ENCODE measurements around the gene PPP1R2. TPM values are rescaled to one million over a fixed set of nuclear protein-coding genes. Genes with fewer than 3 reads are reported as not detected.

Gene PPP1R2
- total RNA-seq, 1 experiment from 2014 or later, result 38.3 TPM

- Mint-ChIP-seq H3K4me3 (no peak overlapping the region), H3K4me1 (peaks cover 28 to 44% of the 10 kb centered on the region in 2 experiments), H3K27ac (no peak overlapping the region), H3K36me3 (ENCODE audit: insufficient read depth in 1 of 3, low read depth in 3 of 3) (peaks cover 0 to 2% (median 0%) of the 10 kb centered on the region in 3 experiments; a peak in 1 of 7 replicates), H3K27me3 (ENCODE audit: low read depth) (peaks cover 21% of the 10 kb centered on the region), H3K9me3 (no peaks in the 10 kb centered on the region)
- Histone ChIP-seq H3K23me2 (ENCODE audit: insufficient read length, low read depth, low read length, poor library complexity, severe bottlenecking) (no peaks in the 10 kb centered on the region), H3K79me1 (ENCODE audit: insufficient read depth, low read depth, low read length, poor library complexity, severe bottlenecking) (no peaks in the 10 kb centered on the region), H3K79me2 (ENCODE audit: insufficient read depth, low read length) (no peaks in the 10 kb centered on the region), H4K20me1 (ENCODE audit: control insufficient read depth, insufficient read depth, insufficient read length) (no peaks in the 10 kb centered on the region), H2AFZ (ENCODE audit: low read length) (no peak overlapping the region), H3K23ac (ENCODE audit: insufficient read length, low read depth, low read length) (no peak overlapping the region), H4K5ac (ENCODE audit: insufficient read length, low read depth, low read length) (no peak overlapping the region), H2BK12ac (ENCODE audit: insufficient read length, low read depth, low read length) (no peak overlapping the region), H3T11ph (ENCODE audit: low read length) (no peak overlapping the region), H3K9ac (ENCODE audit: extremely low read depth, insufficient read length, low read length) (no peak overlapping the region), H3K14ac (ENCODE audit: insufficient read depth, low read length) (no peak overlapping the region), H3K4ac (ENCODE audit: low read depth, low read length) (no peak overlapping the region), H2AK5ac (ENCODE audit: insufficient read length, low read length) (no peak overlapping the region), H3K4me1 (ENCODE audit: insufficient read depth, low read length) (peaks cover 6% of the 10 kb centered on the region; the same call in 1 of the 2 replicates), H4K91ac (ENCODE audit: insufficient read length, low read depth, low read length) (no peak overlapping the region), H2BK20ac (ENCODE audit: low read depth, low read length, poor library complexity, severe bottlenecking) (no peak overlapping the region), H3K9me3 (ENCODE audit: control insufficient read depth, low read depth, low read length) (no peaks in the 10 kb centered on the region), H2BK5ac (ENCODE audit: insufficient read length, low read length) (no peak overlapping the region), H3K27me3 (ENCODE audit: insufficient read depth, low read length) (no peaks in the 10 kb centered on the region), H4K8ac (replicated peaks; ENCODE audit: insufficient read length, low read depth, low read length) (no peak overlapping the region), H3K18ac (ENCODE audit: insufficient read length, low read depth, low read length) (no peak overlapping the region), H3K27ac (ENCODE audit: insufficient read length, low read depth, low read length) (no peak overlapping the region), H3K4me2 (ENCODE audit: insufficient read depth, insufficient read length, low read length) (no peak overlapping the region), H3K56ac (ENCODE audit: insufficient read length, low read depth, low read length) (no peak overlapping the region), H2BK120ac (ENCODE audit: low read depth, low read length, poor library complexity, severe bottlenecking) (no peak overlapping the region), H2BK15ac (ENCODE audit: low read depth, low read length) (no peak overlapping the region)
- WGBS (ENCODE audit: extremely low coverage, insufficient read length, low lambda C conversion rate), result no CpG with 5 or more reads among the region's 4 CpGs
- TF ChIP-seq CTCF (conservative IDR thresholded peaks at IDR 0.05), result no peak
- DNase-seq, result no peak
These were observed 7.6 kb upstream of the PPP1R2 start for GRCh38 chr3:195550723-195551122.
